Measurements from ENCODE around the gene C19orf73.

Gene C19orf73

GRCh38 chr19:49152119-49152550 lies 33.2 kb upstream of the C19orf73 start:
- no peak for TF ChIP-seq CTCF (IDR thresholded peaks at IDR 0.05; ENCODE audit: control insufficient read depth, extremely low read depth, insufficient read depth)
- DNase-seq (ENCODE audit: low read depth): no peak
- H3K4me3 ChIP-seq (ENCODE audit: low read depth, low read length): peak overlapping the region; percentile 19; the same call in 1 of the 2 replicates

GRCh38 chr19:49151267-49152118 lies 32.5 kb upstream of the C19orf73 start:
- DNase-seq (ENCODE audit: low read depth): peak; percentile 97
- TF ChIP-seq CTCF (IDR thresholded peaks at IDR 0.05; ENCODE audit: control insufficient read depth, extremely low read depth, insufficient read depth): no peak
- peak overlapping the region; percentile 68 for H3K4me3 ChIP-seq (ENCODE audit: low read depth, low read length)

GRCh38 chr19:49150944-49151243 lies 32.0 kb upstream of the C19orf73 start:
- H3K4me3 ChIP-seq (ENCODE audit: low read depth, low read length): peak overlapping the region; percentile 68
- DNase-seq (ENCODE audit: low read depth): no peak
- TF ChIP-seq CTCF (IDR thresholded peaks at IDR 0.05; ENCODE audit: control insufficient read depth, extremely low read depth, insufficient read depth): no peak

GRCh38 chr19:49150106-49150943 lies 31.4 kb upstream of the C19orf73 start:
- TF ChIP-seq CTCF (IDR thresholded peaks at IDR 0.05; ENCODE audit: control insufficient read depth, extremely low read depth, insufficient read depth): no peak
- DNase-seq (ENCODE audit: low read depth): peak; percentile 78
- peak overlapping the region; percentile 68 for H3K4me3 ChIP-seq (ENCODE audit: low read depth, low read length)

GRCh38 chr19:49149652-49150105 lies 30.7 kb upstream of the C19orf73 start:
- DNase-seq (ENCODE audit: low read depth): no peak
- TF ChIP-seq CTCF (IDR thresholded peaks at IDR 0.05; ENCODE audit: control insufficient read depth, extremely low read depth, insufficient read depth): no peak
- peak overlapping the region; percentile 68 for H3K4me3 ChIP-seq (ENCODE audit: low read depth, low read length)

GRCh38 chr19:49148784-49149651 lies 30.1 kb upstream of the C19orf73 start:
- H3K4me3 ChIP-seq (ENCODE audit: low read depth, low read length): peak overlapping the region; percentile 68
- peak; percentile 86 for DNase-seq (ENCODE audit: low read depth)
- TF ChIP-seq CTCF (IDR thresholded peaks at IDR 0.05; ENCODE audit: control insufficient read depth, extremely low read depth, insufficient read depth): no peak
